ENCODE results near the gene MAP3K20.
A peak's percentile ranks its signal among the peaks of the same experiment; 100 is the strongest.
"Not testable (repeated sequence)": the region's sequence is repeated elsewhere in the genome, so short reads cannot be mapped to it uniquely, and the experiment has no call there.

MAP3K20 gene

DNA sequence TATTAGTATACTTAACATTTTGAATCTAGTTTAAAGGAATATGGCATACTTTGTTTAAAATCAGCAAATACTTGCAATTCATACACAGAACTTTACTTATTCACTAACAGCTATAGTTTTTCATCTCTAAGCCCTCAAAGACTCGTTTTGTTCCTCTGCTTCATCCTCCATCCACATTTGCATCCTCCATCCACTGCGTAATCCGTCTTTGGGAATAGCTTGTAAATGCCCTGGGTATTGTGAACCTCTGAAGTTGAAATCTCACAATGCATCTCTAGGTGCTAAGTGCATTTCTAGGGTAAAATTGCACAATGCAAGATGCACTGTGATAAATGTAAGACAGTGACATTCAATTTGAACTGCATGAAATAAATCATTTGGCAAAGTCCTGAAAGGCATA is 163.2 kb downstream of the MAP3K20 start:
- no peak for DNase-seq

DNA sequence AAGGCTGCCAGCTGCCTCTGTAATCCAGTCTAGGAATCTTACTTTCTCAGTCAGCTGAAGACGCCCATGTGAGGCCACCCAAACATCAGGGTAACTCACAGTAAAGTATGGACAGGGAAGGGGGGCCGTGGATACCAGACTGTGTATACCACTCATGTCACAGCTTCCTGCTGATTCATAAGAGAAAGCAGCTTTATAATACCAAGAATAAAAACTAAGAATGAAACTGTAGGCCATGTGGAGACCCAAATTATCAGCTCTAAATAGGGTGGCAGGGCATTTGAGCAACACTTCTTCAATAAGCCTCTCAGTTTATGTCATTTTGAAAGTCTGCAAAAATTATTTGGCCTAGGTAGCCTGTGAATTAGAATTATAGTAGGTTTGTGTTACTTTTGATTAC is 164.0 kb downstream of the MAP3K20 start:
- DNase-seq = no peak

DNA sequence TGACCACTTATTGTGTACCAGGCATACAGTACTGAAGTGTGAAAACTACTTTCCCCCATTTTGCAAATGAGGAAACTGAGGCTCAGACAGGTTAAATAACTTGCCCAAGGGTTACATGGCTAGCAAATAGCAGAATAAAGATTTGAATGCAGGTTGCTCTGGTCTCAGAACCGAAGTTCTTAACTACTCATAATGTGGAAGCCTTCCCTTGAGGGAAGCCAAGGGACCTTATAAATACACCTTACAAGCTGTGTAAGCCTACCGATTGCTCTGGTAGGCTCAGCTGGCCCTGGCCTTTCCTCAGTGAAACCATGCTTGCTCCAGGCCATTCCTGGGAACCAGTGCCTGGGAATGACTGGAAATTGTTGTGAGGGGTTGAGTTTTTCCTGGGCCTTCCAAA is 164.4 kb downstream of the MAP3K20 start:
- no peak for DNase-seq

DNA sequence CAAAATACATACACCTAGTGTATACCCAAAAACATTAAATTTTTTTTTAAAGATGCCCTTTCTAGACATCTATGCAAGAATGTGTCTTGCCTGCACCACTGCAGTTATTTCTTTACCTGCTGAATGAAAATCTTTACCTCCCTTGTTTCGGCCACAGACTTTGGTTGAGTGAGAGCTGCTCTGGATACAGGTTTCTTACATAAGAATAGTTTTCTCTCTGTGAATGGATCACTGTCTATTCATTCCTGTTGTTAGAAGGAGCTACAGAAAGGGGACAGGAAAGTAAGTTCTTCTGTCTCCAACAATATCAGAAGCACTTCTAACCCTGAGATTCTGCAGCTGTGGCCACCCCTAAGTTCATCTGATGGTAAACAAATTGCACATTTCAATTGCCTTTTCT is 166.0 kb downstream of the MAP3K20 start:
- no peak for DNase-seq

DNA sequence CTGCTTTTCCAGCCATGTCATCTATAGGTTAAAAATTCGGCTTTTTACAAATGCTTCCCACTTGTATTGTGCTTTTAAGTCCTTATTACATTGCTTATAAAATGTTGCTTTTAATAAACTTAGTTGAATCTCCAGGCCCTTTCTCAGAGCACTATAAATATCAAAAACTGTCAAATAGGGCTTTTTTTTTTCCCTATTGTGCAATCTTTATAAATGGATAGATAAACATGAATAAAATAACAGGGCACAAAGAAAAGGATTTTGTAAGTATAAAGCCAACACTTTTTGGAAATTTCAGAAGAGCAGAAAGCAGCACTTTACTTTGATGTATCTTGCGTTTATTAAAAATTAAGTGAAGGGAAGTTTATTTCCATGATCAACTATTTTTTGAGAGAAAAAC is 171.5 kb downstream of the MAP3K20 start:
- DNase-seq = no peak

DNA sequence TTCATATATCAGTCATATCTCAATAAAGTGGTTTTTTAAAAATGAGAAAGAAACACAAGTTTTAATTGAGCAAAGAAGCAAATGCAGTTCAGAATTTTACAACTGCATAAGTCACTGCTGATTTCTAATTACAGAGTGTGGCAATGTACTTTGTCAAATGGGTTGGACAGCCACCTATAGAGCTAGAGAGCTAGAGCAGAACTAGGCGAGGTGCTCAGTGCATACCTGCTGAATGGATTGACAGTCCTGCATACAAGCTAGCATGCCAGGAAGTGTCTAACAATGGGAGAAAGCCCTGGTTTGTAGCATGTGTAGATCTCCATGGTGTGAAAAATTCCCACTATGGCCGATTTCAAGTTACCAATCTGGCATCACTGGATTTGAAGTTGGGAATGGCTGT is 172.7 kb downstream of the MAP3K20 start:
- no peak for DNase-seq

DNA sequence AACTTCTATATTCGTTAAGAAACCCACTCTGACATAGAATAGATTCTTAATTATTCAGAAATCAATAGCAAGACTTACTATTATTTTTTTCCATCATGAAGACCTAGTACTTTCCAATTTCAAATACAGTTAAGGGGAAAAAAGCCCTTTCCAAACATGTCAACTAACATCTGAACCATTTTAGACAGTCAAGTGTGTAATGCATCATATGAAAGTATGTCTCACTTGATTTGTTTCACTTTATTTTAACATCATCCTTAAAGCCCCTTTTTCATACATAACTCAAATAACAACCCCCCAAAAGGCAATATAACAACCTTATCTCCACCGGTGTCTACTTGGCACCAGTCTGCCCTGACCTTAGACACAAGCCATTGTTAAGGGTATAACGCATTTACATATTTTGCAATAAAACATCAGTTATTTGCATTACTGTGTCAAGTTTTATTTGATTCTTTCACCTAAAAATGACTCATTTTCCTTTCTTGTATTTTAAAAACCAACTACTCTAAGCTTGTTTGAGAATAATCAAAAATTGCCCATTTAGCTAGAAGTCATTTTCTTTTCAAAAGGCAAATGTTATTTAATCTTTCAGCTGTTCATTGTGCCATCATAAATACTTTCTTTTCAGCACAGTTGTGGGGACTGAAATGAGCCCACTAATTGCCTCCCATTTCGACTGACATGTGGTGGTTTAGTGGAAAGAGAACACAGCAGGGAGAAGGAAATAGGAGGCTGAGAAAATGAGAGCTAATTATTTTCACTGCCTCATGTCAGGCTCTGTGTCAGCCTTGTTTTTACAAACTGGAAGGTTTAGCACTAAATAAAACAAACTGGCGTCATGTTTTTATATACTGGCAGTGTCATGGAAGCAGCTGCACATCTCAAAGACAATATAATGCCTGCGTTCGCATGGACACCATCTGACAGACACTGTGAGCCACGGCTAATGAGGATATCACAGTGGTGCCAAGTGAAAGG is 174.3 kb downstream of the MAP3K20 start:
- DNase-seq = no peak

DNA sequence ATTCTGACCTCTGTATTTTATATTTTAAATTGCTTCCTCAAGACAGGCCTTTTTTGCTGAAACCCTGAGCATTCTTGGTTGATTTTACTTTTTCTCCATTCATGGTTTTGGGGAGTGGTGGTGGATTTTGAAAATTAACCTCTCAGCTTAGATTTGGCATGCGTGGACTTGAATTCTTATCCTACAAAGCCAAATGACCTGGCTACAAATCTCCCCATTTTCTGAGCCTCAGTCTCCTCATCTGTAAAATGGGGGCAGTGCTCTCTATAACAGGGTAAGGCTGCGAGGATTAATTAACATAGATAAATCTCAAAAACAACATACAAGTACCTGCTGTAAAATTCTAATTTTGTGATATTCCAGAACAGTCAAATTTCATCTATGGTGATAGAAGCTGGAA is 175.6 kb downstream of the MAP3K20 start:
- no peak for DNase-seq

DNA sequence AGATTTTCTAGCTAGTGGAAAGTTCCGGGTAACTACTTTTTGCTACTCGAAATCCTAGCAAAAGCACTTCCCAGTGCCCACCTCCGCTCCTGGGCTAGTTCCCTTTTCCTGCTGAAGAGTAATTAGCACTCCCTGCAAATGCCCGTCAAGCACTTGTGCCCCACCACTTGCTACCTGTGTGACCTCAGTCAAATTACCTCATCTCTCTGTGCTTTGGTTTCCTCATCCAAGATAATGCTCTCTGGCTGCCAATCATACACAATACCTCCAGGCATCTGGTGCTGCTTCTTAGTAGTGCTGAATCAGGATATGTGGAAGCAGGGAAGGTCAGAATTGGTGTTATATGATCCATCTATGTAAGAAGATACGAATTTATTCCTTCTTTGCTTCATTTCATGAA is 176.9 kb downstream of the MAP3K20 start:
- DNase-seq = no peak

DNA sequence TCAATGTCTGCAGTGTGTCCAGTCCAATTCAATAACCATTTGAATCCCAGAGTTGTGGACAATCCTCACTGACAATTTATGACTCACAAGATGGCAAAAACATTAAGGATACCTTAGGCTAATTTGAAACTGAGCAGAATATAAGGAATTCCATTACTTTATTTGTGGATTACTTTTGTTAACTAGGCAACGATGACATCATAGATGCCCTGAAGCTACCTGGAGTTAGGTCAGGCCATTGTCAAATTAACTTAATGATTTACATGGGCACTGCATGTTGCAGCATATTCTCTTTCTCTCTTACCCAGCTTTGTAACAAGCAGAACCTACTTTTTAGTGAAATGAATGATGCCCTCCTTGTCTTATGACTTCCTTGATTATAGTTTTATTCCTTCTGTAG is 179.0 kb downstream of the MAP3K20 start:
- DNase-seq = no peak

DNA sequence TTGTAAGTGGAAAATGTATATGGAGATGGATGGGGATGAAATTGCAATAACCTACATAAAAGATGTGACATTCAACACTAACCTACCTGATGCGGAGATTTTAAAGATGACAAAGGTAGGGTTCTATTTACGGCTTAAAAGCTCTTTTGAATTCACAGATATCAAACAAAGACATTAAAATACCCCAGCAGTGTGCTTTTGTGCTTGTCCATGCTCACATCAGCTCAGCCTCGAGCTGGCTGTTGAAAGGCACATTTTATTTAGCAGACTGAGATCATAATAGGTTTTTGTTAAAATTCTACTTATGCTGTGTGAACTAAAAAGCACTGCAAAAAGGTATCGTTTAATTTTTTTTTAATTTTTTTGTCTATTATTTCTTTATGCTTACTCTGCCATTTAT is 183.1 kb downstream of the MAP3K20 start:
- DNase-seq = no peak

DNA sequence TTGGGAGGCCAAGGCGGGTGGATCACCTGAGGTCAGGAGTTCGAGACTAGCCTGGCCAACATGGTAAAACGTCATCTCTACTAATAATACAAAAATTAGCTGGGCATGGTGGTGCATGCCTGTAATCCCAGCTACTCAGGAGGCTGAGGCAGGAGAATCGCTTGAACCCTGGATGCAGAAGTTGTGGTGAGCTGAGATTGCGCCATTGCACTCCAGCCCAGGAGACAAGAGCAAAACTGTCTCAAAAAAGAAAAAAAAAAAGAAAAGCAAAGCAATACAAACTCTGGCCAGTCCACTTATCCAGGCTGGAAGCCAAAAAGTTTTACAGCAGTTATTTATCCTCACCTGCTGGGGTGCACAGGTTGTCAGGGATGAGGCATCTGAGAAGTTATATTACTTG is 186.7 kb downstream of the MAP3K20 start:
- DNase-seq = not testable (repeated sequence)

DNA sequence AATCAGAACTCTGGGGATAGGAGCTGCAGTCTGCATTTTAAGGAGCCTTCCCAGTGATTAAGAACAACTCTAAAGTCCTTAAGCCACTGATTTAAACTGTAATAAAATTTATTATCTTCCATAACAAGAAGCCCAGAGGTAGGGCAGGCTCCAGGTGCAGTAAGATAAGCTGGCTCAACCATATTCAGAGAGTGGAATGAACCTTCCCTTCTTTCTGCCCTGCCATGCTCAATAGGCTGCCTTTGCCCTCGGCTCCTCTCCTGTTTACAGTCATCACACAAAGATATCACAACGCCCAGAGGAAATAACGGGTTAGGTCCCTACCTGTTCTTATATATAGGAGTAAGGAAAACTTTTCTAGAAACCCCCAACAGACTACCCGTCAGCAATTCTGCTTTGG is 188.5 kb downstream of the MAP3K20 start:
- no peak for DNase-seq

DNA sequence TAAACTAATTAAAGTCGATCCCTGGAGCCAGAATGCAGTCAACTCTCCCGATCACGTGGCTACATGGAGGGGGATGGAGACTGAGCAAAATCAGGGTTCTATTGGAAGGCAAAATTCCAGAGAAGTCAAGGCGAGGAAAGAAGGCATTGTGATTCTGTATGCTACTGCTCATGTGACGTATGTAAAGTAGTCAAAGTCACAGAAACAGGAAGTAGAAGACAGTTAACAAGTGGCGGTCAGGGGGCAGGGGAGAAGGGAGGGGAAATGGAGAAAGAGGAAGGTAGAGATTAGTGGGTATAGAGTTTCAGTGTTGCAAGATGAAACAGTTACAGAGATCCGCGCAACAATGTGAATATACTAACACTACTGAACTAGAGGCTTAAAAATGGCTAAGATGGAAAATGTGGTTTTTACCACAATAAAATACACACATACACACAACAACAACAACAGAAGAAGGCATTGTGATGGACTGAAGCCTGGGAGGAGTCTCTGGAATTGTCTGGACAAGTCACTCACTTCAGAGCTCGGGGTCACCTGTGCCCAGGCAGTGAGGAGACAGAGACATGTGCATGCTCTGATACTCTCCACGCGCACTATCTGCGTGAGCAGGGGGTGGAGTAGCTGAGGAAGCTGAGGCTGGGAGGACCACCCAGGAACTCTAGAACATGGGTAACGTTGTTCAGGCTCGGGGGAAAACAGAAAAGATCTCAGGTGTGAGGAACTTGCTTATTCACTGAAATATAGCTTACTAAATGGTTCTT is 189.1 kb downstream of the MAP3K20 start:
- DNase-seq = no peak

DNA sequence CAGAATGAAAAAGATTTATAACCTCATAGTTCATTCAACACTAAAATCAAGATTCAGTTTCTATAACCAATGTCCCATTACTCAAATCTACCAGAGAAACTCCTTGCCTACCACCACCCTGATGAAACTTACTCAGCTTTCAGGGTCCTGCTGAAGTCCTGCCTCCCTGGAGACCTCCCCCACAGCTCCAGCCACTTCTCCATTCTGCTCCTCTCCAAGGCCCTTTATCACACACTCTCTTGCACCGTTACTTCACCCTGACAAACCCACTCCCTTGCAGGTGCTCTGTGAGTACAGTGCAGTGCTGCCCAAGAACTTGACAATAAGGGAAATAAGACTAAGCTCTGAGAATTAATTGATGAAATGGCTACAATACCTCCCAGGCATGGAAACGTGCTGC is 195.5 kb downstream of the MAP3K20 start:
- no peak for DNase-seq

DNA sequence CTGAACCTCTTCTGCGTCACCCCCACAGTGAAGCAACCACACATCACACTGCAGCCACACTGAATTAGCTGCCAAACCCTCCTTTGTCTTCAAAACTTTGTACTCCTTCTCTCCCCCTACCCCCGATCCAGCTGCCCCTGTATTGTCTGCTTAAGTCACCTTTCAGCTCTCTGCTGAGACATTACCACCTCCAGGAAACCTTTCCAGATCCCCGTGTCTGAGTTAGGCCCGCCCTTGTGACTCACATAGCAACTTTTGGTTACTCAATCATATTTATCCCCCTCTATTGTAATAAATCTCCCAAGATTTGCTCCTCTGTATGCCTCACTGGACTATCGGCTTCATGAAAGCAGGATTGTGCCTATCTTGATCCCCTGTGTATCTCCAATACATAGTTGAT is 196.2 kb downstream of the MAP3K20 start:
- peak; percentile 28 for DNase-seq

DNA sequence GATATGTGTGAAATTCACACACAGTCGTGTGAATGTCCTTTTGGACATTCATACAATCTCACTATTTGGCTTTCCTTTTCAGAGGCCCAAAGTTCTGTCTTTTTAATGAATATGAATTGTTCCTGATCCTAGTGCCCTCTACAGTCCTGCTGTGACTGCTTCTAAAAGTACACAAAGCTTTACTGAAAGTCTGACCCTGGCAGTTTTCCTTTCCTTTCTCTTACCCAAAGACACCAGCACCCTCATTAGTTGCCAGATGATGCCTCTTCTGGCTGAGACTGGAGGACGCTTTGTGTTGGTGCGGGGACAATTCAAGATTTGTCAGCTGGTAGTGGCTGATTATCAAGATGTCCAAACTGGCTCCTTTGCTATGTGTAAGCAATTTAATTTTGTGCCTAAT is 197.2 kb downstream of the MAP3K20 start:
- no peak for DNase-seq

DNA sequence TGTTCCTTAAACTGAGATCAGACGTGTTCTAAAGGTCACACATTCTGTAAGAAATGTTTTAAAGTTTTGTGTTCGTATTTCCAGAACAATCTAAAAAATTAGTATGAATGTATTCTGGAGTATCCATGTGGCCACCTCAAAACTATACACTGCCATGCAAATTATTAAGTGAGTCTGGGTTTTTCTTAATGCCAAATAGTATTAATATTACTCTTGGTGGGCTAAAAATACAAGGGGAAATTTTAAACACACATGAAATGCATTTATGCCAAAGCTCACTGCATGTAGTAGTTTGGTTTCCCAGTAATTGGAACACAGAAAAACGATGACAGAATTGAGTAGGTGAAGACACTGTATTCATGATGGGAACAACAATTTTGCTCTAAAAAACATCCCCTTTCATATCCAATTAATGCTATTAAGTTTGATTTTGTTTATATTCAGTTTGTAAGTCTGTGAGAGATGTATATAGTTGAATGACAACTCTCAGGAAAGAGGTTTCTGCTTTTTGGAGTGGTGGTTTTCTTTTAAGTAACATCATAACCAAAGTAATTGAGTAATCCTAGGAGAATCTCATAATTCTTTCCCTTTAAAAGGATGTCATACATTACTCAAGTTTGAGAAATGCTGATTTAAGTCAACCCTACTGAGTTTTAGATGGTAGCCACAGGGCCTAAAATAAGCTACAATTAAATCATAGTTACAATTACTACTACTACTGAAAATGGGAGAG is 203.3 kb downstream of the MAP3K20 start:
- no peak for DNase-seq

DNA sequence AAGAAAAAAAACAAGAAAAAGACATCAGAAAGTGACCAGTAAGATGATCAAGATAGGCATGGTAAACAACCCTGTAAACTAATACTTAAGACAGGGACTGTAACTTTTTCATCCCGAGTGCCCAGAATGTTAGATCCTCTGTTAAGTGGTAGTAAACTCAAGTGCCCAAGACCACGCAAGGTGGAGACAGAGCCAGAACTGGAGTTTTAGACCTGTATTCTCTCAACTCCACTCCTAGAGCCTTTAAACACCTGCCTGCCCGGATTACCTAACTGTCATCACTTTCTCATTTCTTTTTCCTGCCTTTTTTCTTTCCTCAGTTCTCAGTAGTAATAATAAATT is 203.9 kb downstream of the MAP3K20 start:
- no peak for DNase-seq

DNA sequence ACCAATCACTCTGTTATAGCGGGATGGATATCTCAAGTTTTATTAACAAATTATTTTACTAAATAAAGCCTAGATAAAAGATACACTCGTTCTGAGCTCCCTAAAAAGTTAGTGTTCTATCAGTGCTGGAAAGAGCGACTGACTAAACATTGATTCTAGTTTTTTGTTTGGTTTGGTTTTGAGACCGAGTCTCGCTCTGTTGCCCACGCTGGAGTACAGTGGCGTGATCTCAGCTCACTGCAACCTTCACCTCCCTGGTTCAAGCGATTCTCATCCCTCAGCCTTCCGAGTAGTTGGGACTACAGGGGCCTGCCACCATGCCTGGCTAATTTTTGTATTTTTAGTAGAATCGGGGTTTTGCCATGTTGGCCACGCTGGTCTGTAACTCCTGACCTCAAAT is 205.2 kb downstream of the MAP3K20 start:
- DNase-seq = no peak

DNA sequence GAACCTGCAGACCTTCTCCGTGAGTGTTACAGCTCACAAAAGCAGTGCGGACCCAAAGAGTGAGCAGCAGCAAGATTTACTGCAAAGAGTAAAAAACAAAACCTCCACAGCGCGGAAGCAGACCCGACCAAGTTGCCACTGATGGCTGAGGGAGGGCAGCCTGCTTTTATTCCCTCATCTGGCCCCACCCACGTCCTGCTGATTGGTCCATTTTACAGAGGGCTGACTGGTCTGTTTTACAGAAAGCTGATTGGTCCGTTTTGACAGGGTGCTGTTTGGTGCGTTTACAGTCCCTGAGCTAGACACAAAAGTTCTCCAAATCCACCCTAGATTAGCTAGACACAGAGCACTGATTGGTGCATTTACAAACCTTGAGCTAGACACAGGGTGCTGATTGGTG is 206.3 kb downstream of the MAP3K20 start:
- DNase-seq = not testable (repeated sequence)

DNA sequence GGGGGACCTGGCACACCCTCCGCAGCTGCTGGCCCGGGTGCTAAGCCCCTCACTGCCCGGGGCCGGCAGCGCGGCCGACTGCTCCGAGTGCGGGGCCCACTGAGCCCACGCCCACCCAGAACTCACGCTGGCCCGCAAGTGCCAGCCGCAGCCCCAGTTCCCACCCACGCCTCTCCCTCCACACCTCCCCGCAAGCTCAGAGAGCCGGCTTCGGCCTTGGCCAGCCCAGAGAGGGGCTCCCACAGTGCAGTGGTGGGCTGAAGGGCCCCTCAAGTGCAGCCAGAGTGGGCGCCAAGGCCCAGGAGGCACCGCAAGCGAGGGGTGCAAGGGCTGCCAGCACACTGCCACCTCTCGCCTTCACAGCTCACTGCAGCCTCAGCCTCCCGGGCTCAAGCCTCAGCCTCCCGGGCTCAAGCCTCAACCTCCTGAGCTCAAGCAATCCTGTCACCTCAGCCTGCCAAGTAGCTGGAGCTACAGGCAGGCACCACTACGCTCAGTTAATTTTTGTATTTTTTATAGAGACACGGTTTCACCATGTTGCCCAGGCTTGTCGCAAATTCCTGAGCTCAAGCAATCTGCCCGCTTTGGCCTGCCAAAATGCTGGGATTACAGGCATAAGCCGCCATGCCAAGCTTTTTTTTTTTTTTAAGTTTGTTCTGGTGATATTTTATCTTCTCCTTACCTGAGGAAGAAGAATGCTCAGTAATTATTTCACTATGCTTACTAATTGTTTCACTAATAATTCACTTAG is 207.3 kb downstream of the MAP3K20 start:
- DNase-seq = no peak
